SK-N-SH (cell line): Measurements from ENCODE around the gene AP3B2. TPM values are rescaled to one million over a fixed set of nuclear protein-coding genes. Genes with fewer than 3 reads are reported as not detected.
A peak's percentile ranks its signal among the peaks of the same experiment; 100 is the strongest.

Experiments
- CTCF ChIA-PET: fragments of 300-600, 350-600 bp; formaldehyde crosslinking; extraction: SDS; loops from one replicate; lab custom pipeline; 2021; lab: Yijun Ruan, JAX
- POLR2A ChIA-PET: fragments of 350-600 bp; sonication (Branson Sonifier 250); formaldehyde crosslinking; extraction: SDS; loops from one replicate; lab custom pipeline; 2020; ENCODE audit warnings: antibody characterized with exemption, inconsistent platforms; lab: Yijun Ruan, JAX
- DNase-seq: peaks from one replicate; pipeline ENCODE4 v3.0.0; 2012
- H2AFZ ChIP-seq: fragments of 200-600 bp; sonication (generic); 2 replicates; pipeline ENCODE4 v1.8.1; 2016; ENCODE audit warnings: antibody characterized with exemption, mild to moderate bottlenecking, low read depth
- H3F3A ChIP-seq: fragments of 200-600 bp; sonication (generic); replicated peaks from 2 replicates; pipeline ENCODE3; 2016; ENCODE audit warnings: antibody characterized with exemption, mild to moderate bottlenecking; ENCODE audit not compliant: insufficient read depth
- H3K27ac ChIP-seq, 2 experiments: fragments of 200-500 bp in 1 of 2; fragments of 200-600 bp in 1 of 2; sonication (Bioruptor generic) in 1 of 2; sonication (generic), shearing (Covaris generic) in 1 of 2; 2 replicates each; pipeline versions ENCODE4 v1.5.1 to v1.6.1; 2014 to 2016; ENCODE audit warnings: low read depth in 2 of 2, inconsistent platforms in 1 of 2, low read length in 1 of 2, mild to moderate bottlenecking in 1 of 2, mixed read lengths in 1 of 2
- H3K27me3 ChIP-seq: fragments of 200-600 bp; sonication (generic), shearing (Covaris generic); 2 replicates; pipeline ENCODE4 v1.6.1; 2016; ENCODE audit warnings: mixed run types; ENCODE audit not compliant: insufficient read depth
- H3K36me3 ChIP-seq, 2 experiments: fragments of 200-500 bp in 1 of 2; fragments of 200-600 bp in 1 of 2; sonication (Bioruptor generic) in 1 of 2; sonication (generic) in 1 of 2; replicated peaks in 1 of 2; 2 replicates each; pipeline versions ENCODE3 to v1.5.1; 2014 to 2016; ENCODE audit warnings: low read length in 1 of 2, mild to moderate bottlenecking in 1 of 2; ENCODE audit not compliant: insufficient read depth in 2 of 2, control insufficient read depth in 1 of 2
- H3K4me1 ChIP-seq, 2 experiments: fragments of 200-500 bp in 1 of 2; fragments of 200-600 bp in 1 of 2; sonication (Bioruptor generic) in 1 of 2; sonication (generic), shearing (Covaris generic) in 1 of 2; 2 replicates each; pipeline versions ENCODE4 v1.5.1 to v1.6.1; 2014 to 2016; ENCODE audit warnings: low read depth in 1 of 2, low read length in 1 of 2, mixed run types in 1 of 2; ENCODE audit not compliant: insufficient read depth in 2 of 2, control insufficient read depth in 1 of 2
- H3K4me2 ChIP-seq: fragments of 200-600 bp; sonication (generic), shearing (Covaris generic); 2 replicates; pipeline ENCODE4 v1.6.1; 2017; ENCODE audit warnings: mixed run types
- H3K4me3 ChIP-seq, 2 experiments: fragments of 200-500 bp in 1 of 2; fragments of 200-600 bp in 1 of 2; sonication (Bioruptor generic) in 1 of 2; sonication (generic), shearing (Covaris generic) in 1 of 2; 2 replicates each; pipeline versions ENCODE4 v1.5.1 to v1.8.1; 2014 to 2016; ENCODE audit warnings: low read depth in 2 of 2, inconsistent platforms in 1 of 2, low read length in 1 of 2, mild to moderate bottlenecking in 1 of 2, mixed read lengths in 1 of 2, moderate library complexity in 1 of 2
- H3K79me2 ChIP-seq: fragments of 200-600 bp; sonication (generic); 2 replicates; pipeline ENCODE4 v1.8.1; 2017; ENCODE audit warnings: mild to moderate bottlenecking; ENCODE audit not compliant: insufficient read depth
- H3K9ac ChIP-seq: fragments of 200-600 bp; sonication (generic); 2 replicates; pipeline ENCODE4 v1.6.1; 2017; ENCODE audit warnings: mixed run types
- H3K9me2 ChIP-seq: fragments of 200-600 bp; sonication (generic); 2 replicates; pipeline ENCODE4 v1.6.1; 2017; ENCODE audit warnings: mixed run types
- H3K9me3 ChIP-seq: fragments of 200-600 bp; sonication (generic); 2 replicates; pipeline ENCODE4 v1.6.1; 2017; ENCODE audit warnings: mixed run types, mild to moderate bottlenecking, moderate library complexity
- H4K20me1 ChIP-seq: fragments of 200-600 bp; sonication (generic); 2 replicates; pipeline ENCODE4 v1.6.1; 2017; ENCODE audit warnings: mild to moderate bottlenecking, mixed run types; ENCODE audit not compliant: insufficient read depth
- CTCF ChIP-seq: fragments of 200-600 bp; sonication (generic); IDR thresholded peaks from 2 replicates; pipeline ENCODE4 v1.6.1; 2017; ENCODE audit warnings: antibody characterized with exemption, mild to moderate bottlenecking, moderate library complexity
- EZH2phosphoT487 ChIP-seq: fragments of 200-600 bp; sonication (generic); IDR thresholded peaks from 2 replicates; pipeline ENCODE4 v1.6.1; 2017; ENCODE audit warnings: low read depth, mixed run types, mild to moderate bottlenecking, antibody characterized with exemption, moderate library complexity, borderline replicate concordance
- FOXM1 ChIP-seq: IDR thresholded peaks from 2 replicates; pipeline ENCODE4 v1.4.0; 2012; ENCODE audit warnings: low read depth, mild to moderate bottlenecking
- GABPA ChIP-seq: IDR thresholded peaks from 2 replicates; pipeline ENCODE4 v1.4.0; 2012; ENCODE audit warnings: low read depth, mild to moderate bottlenecking
- NFIC ChIP-seq: IDR thresholded peaks from 2 replicates; pipeline ENCODE4 v1.4.0; 2012; ENCODE audit warnings: borderline replicate concordance
- RFX5 ChIP-seq: IDR thresholded peaks from 2 replicates; pipeline ENCODE4 v1.6.1; 2012; ENCODE audit warnings: mild to moderate bottlenecking, improper control_type of control experiment, low read length
- RXRA ChIP-seq: IDR thresholded peaks from 2 replicates; pipeline ENCODE4 v1.4.0; 2012; ENCODE audit warnings: low read depth, mild to moderate bottlenecking, borderline replicate concordance
- SIN3A ChIP-seq: IDR thresholded peaks from 2 replicates; pipeline ENCODE4 v1.6.1; 2012; ENCODE audit warnings: low read depth, mild to moderate bottlenecking, low read length, moderate library complexity, borderline replicate concordance
- TEAD4 ChIP-seq: IDR thresholded peaks from 2 replicates; pipeline ENCODE4 v1.4.0; 2012; ENCODE audit warnings: mild to moderate bottlenecking, borderline replicate concordance; ENCODE audit not compliant: insufficient read depth
- USF1 ChIP-seq: IDR thresholded peaks from 2 replicates; pipeline ENCODE4 v1.4.0; 2012; ENCODE audit warnings: low read depth, borderline replicate concordance
- ZBTB33 ChIP-seq: IDR thresholded peaks from 2 replicates; pipeline ENCODE4 v1.4.0; 2012; ENCODE audit warnings: low read depth, borderline replicate concordance
- WGBS: methylation state at CpG from one replicate; pipeline ENCODE4 v1.1.6; 2017; ENCODE audit warnings: low lambda C conversion rate; 5-methylcytosine and 5-hydroxymethylcytosine counted together
- polyA plus RNA-seq, 3 experiments: library from polyadenylated mRNA; depleted of rRNA; stranded (reverse); fragments of >200 nt; gene quantifications; 2 replicates each; pipeline ENCODE4 v1.2.3, GENCODE V29; 2012

The AP3B2 gene
- polyA plus RNA-seq, 1 of the 3 experiments (the other 2 are of a cell fraction) = 0.77 TPM

- Histone ChIP-seq H3K9me2 (no peaks in the 10 kb centered on the region), H4K20me1 (peaks cover 13% of the 10 kb centered on the region), H3K27ac (peak overlapping the region in 1 of 2 experiments; percentile 67; a peak in 2 of 4 replicates), H3K27me3 (no peaks in the 10 kb centered on the region), H3K4me3 (peak overlapping the region; percentile 83 to 84), H3K36me3 (peaks cover 30 to 33% of the 10 kb centered on the region in 2 experiments), H3F3A (peaks cover 8% of the 10 kb centered on the region), H3K4me1 (peaks cover 3 to 6% of the 10 kb centered on the region in 2 experiments; a peak in 2 of 4 replicates), H3K9me3 (no peaks in the 10 kb centered on the region), H3K9ac (peak overlapping the region; percentile 80), H2AFZ (no peak overlapping the region), H3K79me2 (peaks cover 60% of the 10 kb centered on the region), H3K4me2 (peak overlapping the region; percentile 88)
- TF ChIP-seq NFIC (no peak), RXRA (no peak), USF1 (no peak), RFX5 (no peak), ZBTB33 (no peak), FOXM1 (no peak), EZH2phosphoT487 (no peak), GABPA (no peak), TEAD4 (no peak)
- ChIA-PET CTCF (interaction anchor here (1.0 to 3.4 kb wide), 3 partner anchors 211 to 249 kb away, joined by 3 to 17 read pairs (median 5); partner anchors contain the start of gene RPS17), POLR2A (interaction anchor here (1.1 to 3.5 kb wide), 4 partner anchors 16 to 212 kb away, joined by 3 to 35 read pairs (median 4); partner anchors contain the start of gene RPS17)
- DNase-seq = no peak
- 3% methylated on average over 4 of the region's 4 CpGs for WGBS
These were observed 41.6 kb upstream of the AP3B2 start for GRCh38 chr15:82751308-82751707.

GRCh38 chr15:82750831-82751180, 41.1 kb upstream of the AP3B2 start:
- H3K79me2 ChIP-seq = peaks cover 55% of the 10 kb centered on the region
- H2AFZ ChIP-seq = peak overlapping the region; percentile 92
- POLR2A ChIA-PET = interaction anchor here (0.8 to 3.5 kb wide), 13 partner anchors 8 to 211 kb away, joined by 3 to 35 read pairs (median 4); partner anchors contain the start of genes AP3B2 and RPS17
- TF ChIP-seq SIN3A = no peak
- TF ChIP-seq CTCF = 0 out of 2 replicates have a peak, but pooled peaks have one; percentile 13
- peak overlapping the region; percentile 83 to 84 for H3K4me3 ChIP-seq
- H3K4me1 ChIP-seq = peaks cover 3 to 6% of the 10 kb centered on the region in 2 experiments; a peak in 2 of 4 replicates
- CTCF ChIA-PET = interaction anchor here (1.0 to 3.4 kb wide), 3 partner anchors 210 to 249 kb away, joined by 3 to 17 read pairs (median 5); partner anchors contain the start of gene RPS17
- no peaks in the 10 kb centered on the region for H3K9me2 ChIP-seq
- peak overlapping the region; percentile 88 for H3K4me2 ChIP-seq
- no peaks in the 10 kb centered on the region for H3K27me3 ChIP-seq
- peaks cover 13% of the 10 kb centered on the region for H4K20me1 ChIP-seq
- peak overlapping the region; percentile 80 for H3K9ac ChIP-seq
- peak overlapping the region; percentile 67 to 79; a peak in 3 of 4 replicates for H3K27ac ChIP-seq
- H3F3A ChIP-seq = peaks cover 8% of the 10 kb centered on the region
- DNase-seq = peak; percentile 27
- H3K36me3 ChIP-seq = peaks cover 26 to 28% of the 10 kb centered on the region in 2 experiments
- WGBS = 2% methylated on average over 8 of the region's 8 CpGs
- H3K9me3 ChIP-seq = no peaks in the 10 kb centered on the region
